GM23338 (cell line): ENCODE data around the gene LCE5A.

Experiments used
- CREB1 ChIP-seq: fragments of 250-450 bp; sonication (Bioruptor Pico); IDR thresholded peaks from 2 replicates; pipeline ENCODE4 v1.5.0; 2020; ENCODE audit warnings: low read depth, mild to moderate bottlenecking, moderate library complexity
- ETS1 ChIP-seq: IDR thresholded peaks from 2 replicates; pipeline ENCODE4 v1.6.1; 2016; ENCODE audit warnings: antibody characterized with exemption
- EZH2 ChIP-seq: fragments of 200-600 bp; sonication (generic); IDR thresholded peaks from one replicate; pipeline ENCODE4 v1.8.0; 2017; ENCODE audit warnings: antibody characterized with exemption, mild to moderate bottlenecking, low read depth; ENCODE audit not compliant: unreplicated experiment
- ZNF114 ChIP-seq: fragments of 250-450 bp; sonication (Bioruptor Pico); IDR thresholded peaks from 2 replicates; pipeline ENCODE4 v1.5.0; 2020; ENCODE audit warnings: mild to moderate bottlenecking, moderate library complexity
- TF ChIP-seq, protein P1 (sequence below), 2 experiments: fragments of 200-600 bp in 1 of 2; sonication (generic) in 1 of 2; conservative IDR thresholded peaks; 2 replicates each; pipeline versions ENCODE4 v1.5.1 to v1.6.1; 2016 to 2017; ENCODE audit warnings: antibody characterized with exemption in 2 of 2, low read depth in 2 of 2, mild to moderate bottlenecking in 2 of 2, moderate library complexity in 1 of 2

- TF ChIP-seq ETS1 (no peak), CREB1 (no peak), ZNF114 (CRISPR knock-in tag) (no peak), EZH2 (no peak)
- TF ChIP-seq, protein P1, sequence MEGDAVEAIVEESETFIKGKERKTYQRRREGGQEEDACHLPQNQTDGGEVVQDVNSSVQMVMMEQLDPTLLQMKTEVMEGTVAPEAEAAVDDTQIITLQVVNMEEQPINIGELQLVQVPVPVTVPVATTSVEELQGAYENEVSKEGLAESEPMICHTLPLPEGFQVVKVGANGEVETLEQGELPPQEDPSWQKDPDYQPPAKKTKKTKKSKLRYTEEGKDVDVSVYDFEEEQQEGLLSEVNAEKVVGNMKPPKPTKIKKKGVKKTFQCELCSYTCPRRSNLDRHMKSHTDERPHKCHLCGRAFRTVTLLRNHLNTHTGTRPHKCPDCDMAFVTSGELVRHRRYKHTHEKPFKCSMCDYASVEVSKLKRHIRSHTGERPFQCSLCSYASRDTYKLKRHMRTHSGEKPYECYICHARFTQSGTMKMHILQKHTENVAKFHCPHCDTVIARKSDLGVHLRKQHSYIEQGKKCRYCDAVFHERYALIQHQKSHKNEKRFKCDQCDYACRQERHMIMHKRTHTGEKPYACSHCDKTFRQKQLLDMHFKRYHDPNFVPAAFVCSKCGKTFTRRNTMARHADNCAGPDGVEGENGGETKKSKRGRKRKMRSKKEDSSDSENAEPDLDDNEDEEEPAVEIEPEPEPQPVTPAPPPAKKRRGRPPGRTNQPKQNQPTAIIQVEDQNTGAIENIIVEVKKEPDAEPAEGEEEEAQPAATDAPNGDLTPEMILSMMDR (conservative IDR thresholded peaks at IDR 0.05; ENCODE audit: low read depth in 2 of 2), result no peak
Observed at GRCh38 chr1:152516082-152516481, 5.5 kb downstream of the LCE5A start.
